Measurements from ENCODE around the gene NUAK2.

- no peak for TF ChIP-seq TAF1 (IDR thresholded peaks at IDR 0.05; ENCODE audit: borderline replicate concordance, insufficient read depth, low read length)
- no peak for TF ChIP-seq POLR2AphosphoS5 (IDR thresholded peaks at IDR 0.05; ENCODE audit: low read depth, low read length)
- no peak for TF ChIP-seq SIN3A (IDR thresholded peaks at IDR 0.05; ENCODE audit: borderline replicate concordance, insufficient read depth, low read length)
- TF ChIP-seq REST (IDR thresholded peaks at IDR 0.05; ENCODE audit: insufficient read depth in 1 of 2, low read depth in 2 of 2, low read length in 2 of 2): no peak
These were observed 376 bp upstream of the NUAK2 start for GRCh38 chr1:205321959-205322283.
